ENCODE data around the gene FNDC3A.

The FNDC3A gene

GRCh38 chr13:49165798-49166752 lies 190.4 kb downstream of the FNDC3A start:
- TF ChIP-seq, protein P1, sequence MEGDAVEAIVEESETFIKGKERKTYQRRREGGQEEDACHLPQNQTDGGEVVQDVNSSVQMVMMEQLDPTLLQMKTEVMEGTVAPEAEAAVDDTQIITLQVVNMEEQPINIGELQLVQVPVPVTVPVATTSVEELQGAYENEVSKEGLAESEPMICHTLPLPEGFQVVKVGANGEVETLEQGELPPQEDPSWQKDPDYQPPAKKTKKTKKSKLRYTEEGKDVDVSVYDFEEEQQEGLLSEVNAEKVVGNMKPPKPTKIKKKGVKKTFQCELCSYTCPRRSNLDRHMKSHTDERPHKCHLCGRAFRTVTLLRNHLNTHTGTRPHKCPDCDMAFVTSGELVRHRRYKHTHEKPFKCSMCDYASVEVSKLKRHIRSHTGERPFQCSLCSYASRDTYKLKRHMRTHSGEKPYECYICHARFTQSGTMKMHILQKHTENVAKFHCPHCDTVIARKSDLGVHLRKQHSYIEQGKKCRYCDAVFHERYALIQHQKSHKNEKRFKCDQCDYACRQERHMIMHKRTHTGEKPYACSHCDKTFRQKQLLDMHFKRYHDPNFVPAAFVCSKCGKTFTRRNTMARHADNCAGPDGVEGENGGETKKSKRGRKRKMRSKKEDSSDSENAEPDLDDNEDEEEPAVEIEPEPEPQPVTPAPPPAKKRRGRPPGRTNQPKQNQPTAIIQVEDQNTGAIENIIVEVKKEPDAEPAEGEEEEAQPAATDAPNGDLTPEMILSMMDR (conservative IDR thresholded peaks at IDR 0.05; ENCODE audit: low read depth, low read length): no peak
- no peak overlapping the region for H3K4me3 ChIP-seq (ENCODE audit: low read length)
- no peak for DNase-seq (ENCODE audit: low read depth)

DNA sequence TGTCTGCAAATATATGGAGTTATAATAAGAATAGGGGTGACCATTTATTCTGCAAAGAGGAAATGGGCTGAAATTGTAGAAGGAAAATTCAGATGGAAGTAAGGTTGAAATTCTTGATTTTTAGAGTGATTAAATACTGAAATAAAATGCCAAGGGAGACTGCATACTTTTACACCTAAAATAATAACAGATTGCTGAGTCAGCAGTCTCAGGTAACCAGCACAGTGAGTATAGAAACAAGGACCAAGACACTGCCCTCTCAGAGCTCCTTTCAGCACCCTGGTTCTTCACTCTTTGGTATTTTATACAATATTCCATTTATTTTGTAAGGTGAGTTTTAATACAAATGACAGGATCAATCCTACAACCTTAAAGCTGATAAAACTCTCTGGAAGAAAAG lies 195.6 kb downstream of the FNDC3A start:
- no peak overlapping the region for H3K4me3 ChIP-seq (ENCODE audit: low read length)
- no peak for DNase-seq (ENCODE audit: low read depth)
- TF ChIP-seq, protein P1 (conservative IDR thresholded peaks at IDR 0.05; ENCODE audit: low read depth, low read length): no peak

DNA sequence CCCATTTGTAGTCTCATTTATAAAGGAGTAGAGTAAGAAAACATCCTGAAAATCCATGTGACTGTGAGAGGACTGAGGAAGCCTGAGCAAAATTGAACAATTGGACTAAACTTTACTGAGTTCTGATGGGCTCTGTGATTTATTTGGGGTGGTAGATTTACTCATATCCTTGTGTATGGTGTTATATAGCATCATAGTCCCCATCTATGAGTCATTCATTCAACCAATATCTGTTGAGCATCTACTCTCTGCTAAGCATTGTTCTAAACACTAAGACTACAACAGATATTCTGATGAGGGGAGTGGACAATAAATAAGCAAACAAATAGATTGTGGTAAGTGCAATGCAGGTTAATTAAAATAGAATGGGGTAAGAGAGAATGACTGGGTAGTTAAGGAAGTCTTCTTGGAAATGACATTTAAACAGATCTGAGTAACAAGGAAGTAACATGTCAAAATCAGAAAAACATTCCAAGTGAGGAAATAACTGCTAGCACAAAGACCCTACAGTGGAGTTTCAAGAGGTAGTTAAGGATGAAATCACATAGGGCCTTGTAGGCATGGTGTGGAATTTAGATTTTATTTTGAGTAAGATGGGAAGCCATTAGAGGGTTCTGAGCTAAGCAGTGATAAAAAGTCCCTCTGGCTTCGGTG lies 208.1 kb downstream of the FNDC3A start:
- H3K4me3 ChIP-seq (ENCODE audit: low read length): no peak overlapping the region
- TF ChIP-seq, protein P1 (conservative IDR thresholded peaks at IDR 0.05; ENCODE audit: low read depth, low read length): no peak
- DNase-seq (ENCODE audit: low read depth): no peak

DNA sequence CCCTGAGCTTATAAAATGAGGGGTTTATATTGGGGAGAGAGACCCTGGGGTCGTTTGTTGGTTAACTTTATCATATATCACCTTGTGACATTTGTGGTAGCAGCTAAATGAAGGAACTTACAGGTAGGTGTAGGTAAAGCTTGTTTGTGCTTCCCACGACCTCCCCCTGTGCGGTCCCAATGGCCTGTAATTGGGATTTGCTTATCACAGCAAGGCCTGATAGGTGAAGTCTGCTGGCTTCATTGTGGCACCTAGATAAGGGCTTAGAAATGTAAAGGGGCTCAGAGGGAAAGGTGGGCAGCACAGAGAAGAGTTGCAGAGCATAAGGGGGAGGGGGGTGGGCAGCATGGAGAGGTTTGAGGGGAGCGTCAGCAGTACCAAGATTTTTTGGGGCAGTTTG lies 208.9 kb downstream of the FNDC3A start:
- DNase-seq (ENCODE audit: low read depth): no peak
- TF ChIP-seq, protein P1 (conservative IDR thresholded peaks at IDR 0.05; ENCODE audit: low read depth, low read length): no peak
- H3K4me3 ChIP-seq (ENCODE audit: low read length): no peak overlapping the region

GRCh38 chr13:49185264-49185663 lies 209.6 kb downstream of the FNDC3A start:
- TF ChIP-seq, protein P1 (conservative IDR thresholded peaks at IDR 0.05; ENCODE audit: low read depth, low read length): no peak
- no peak overlapping the region for H3K4me3 ChIP-seq (ENCODE audit: low read length)
- no peak for DNase-seq (ENCODE audit: low read depth)

DNA sequence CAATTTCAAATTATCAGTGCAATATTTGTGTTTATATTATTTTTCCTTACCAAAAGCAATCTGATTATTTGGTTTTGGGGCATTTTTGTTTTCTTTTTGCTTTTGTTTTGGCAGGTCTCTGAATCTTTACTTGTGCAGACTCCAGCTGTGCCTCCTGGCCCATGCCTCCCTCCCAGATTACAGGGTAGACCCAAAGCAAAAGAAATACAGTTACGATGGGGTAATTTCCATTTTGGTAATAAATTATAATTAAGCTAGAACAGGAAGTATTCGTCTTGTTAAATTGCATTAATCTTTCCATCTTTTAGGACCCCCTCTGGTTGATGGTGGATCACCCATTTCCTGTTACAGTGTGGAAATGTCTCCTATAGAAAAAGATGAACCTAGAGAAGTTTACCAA lies 215.2 kb downstream of the FNDC3A start:
- TF ChIP-seq, protein P1 (conservative IDR thresholded peaks at IDR 0.05; ENCODE audit: low read depth, low read length): no peak
- H3K4me3 ChIP-seq (ENCODE audit: low read length): no peak overlapping the region
- DNase-seq (ENCODE audit: low read depth): no peak

Measured in retinal pigment epithelial cell (primary cell).